IPS DF 19.7 (cell line): Measurements from ENCODE around the gene KREMEN1.
"Not testable (repeated sequence)": the region's sequence is repeated elsewhere in the genome, so short reads cannot be mapped to it uniquely, and the experiment has no call there.

Experiments
- DNase-seq: peaks from one replicate; pipeline ENCODE4 v3.0.0-alpha.2; 2013; ENCODE audit warnings: low read depth, low spot score

Gene KREMEN1

DNA sequence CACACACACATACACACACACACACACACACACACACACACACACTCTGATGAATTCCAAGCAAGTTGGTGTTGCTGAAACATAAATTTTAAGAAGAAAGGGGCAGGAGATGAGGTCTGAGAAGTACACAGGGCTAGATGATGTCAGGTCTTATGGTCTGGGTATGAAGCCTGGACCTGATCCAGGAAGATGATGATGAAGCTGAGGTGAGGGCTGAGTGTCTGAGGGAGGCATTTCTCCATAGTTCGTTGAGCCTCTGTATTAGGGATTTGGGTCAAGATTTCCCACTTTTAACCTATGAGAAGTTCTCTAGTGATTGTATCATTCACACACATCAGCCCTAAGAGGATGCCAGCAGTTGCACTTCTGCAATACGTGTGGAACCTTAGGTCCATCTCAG, 32.6 kb downstream of the KREMEN1 start:
- DNase-seq: no peak

DNA sequence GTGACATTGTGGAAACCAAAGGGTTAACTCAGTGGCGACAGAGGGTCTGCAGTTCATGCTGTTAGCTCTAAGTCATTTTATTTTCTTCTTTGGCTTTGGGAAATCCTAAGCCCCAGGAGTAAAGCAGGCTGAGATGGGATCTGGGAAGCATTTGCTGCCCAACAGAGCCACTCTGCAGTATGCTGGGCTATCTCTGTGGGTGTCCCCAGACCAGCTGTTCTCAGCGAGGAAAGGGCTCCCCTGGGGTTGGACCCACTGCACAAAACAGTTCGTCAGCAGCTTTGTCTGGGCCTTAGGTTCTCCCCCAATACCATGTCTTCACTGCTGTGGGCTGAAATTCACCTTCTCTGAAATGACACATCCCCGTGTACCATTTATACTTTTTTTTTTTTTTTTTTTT, 34.0 kb downstream of the KREMEN1 start:
- DNase-seq: no peak

DNA sequence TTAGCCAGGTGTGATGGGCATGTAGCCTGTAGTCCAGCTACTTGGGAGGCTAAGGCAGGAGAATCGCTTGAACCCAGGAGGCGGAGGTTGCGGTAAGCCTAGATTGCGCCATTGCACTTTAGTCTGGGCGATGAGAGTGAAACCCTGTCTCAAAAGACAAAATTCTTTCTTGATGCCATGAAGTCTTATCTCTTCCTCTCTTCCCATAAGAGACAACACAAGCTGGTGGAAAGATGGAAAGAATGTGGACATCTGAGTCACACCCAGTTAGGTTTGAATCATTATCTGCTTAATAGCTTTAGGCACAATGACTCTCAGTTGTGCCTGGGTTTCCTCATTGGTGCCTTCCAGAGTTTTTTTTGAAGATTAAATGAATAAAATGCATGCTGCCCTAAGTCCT, 35.3 kb downstream of the KREMEN1 start:
- DNase-seq: no peak

- DNase-seq: no peak
Measured at GRCh38 chr22:29109822-29110221, 37.0 kb downstream of the KREMEN1 start.

- DNase-seq: no peak
Measured at GRCh38 chr22:29110946-29111345, 38.1 kb downstream of the KREMEN1 start.

GRCh38 chr22:29112121-29112520, 39.3 kb downstream of the KREMEN1 start:
- DNase-seq: no peak

- no peak for DNase-seq
Measured at GRCh38 chr22:29112681-29113080, 39.8 kb downstream of the KREMEN1 start.

GRCh38 chr22:29113319-29113718, 40.5 kb downstream of the KREMEN1 start:
- DNase-seq: no peak

GRCh38 chr22:29114392-29114791, 41.6 kb downstream of the KREMEN1 start:
- DNase-seq: no peak

DNA sequence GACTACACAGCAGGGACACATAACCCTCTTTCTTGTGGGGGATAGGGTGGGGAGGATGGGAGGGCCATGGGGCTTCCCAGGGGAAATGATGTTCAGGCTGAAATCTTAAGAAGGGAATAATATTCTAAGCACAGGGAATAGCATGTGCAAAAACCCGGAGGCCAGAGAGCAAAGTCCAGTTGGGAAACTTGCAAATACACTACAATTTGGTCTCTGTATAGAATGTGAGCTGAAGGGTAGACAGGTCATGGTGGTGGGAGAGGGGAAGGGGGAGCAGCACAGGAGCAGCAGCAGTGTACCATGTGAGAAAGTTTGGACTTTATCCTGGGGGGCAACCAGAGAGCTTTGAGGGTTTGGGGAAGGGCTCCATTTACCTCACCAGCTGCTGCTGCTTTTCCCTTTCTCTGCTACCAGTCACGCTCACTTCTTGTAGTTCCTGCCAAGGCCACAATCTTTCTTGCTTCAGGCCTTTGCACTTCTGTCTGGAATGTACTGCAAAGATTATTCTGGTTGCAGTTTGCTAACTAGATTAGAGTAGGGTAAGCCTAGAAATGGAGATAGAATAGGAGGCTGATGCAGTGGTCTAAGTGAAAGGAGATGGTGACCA, 43.0 kb downstream of the KREMEN1 start:
- no peak for DNase-seq

DNA sequence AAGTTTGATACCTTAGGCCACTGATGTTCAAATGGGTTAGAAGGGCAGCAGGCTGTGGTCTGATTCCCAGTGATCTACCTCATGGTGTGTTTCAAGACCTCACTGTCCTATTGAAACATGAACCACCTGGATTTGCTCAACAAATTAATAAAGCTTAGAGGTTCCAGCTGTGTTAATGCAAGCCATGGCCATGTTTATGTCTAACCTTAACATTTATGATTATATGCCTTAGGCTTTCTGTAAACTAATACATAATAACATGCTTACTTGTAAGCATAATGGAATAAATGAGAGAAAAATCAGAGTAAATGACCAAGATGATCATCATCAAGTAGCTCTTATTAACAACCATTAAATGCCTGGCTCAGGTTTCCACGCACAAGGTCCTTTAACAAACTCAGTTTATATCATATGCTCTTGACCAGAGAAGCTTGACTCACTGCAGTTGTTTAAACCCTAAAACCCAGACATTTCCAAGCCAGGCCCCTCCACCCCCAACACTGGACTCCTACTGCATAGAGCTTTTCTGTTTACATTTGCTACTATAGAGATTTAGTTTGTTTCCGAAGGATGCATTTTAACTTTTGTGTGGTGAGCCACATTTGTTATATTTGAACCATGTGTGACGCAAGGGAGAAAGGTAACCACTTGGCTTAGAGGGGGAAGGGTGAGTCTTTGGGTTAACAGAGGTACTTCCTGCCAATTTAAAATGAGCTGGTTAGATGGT, 43.7 kb downstream of the KREMEN1 start:
- DNase-seq: no peak

- DNase-seq: no peak
Measured at GRCh38 chr22:29117799-29118477, 45.1 kb downstream of the KREMEN1 start.

DNA sequence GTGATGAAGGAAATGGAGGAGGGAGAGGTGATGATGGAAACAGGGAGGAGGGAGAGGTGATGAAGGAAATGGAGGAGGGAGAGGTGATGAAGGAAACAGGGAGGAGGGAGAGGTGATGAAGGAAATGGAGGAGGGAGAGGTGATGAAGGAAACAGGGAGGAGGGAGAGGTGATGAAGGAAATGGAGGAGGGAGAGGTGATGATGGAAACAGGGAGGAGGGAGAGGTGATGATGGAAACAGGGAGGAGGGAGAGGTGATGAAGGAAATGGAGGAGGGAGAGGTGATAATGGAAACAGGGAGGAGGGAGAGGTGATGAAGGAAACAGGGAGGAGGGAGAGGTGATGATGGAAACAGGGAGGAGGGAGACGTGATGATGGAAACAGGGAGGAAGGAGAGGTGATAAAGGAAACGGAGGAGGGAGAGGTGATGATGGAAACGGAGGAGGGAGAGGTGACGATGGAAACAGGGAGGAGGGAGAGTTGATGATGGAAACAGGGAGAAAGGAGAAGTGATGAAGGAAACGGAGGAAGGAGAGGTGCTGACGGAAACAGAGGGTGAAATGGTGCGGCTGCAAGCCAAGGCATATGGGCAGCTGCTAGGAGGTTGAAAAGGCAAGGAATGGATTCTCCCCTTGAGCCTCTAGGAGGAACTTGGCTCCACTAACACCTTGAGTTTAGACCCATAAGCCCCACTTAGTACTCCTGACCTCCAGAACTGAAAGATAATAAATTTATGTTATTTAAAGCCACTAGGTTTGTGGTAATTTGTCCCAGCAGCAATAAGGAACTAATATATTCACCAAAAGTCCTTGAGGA, 47.5 kb downstream of the KREMEN1 start:
- DNase-seq: not testable (repeated sequence)

GRCh38 chr22:29121124-29121523, 48.3 kb downstream of the KREMEN1 start:
- DNase-seq: no peak

GRCh38 chr22:29122041-29122440, 49.2 kb downstream of the KREMEN1 start:
- no peak for DNase-seq

GRCh38 chr22:29124777-29125442, 52.1 kb downstream of the KREMEN1 start:
- DNase-seq: no peak

DNA sequence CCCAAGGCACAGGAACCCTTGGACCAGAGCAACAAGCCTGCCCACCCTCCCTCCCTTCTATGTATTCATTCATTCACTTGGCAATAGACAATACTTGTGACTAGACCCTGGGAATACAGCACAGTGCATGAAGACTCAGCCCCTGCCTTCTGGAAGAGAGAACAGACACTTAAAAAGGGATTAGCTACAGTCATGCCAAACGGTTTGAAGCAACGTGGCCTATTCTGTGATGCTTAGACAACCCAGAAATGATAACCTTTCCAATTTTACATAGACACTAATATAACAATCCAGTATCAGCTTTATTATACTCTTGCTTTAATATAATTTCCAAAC, 52.6 kb downstream of the KREMEN1 start:
- DNase-seq: no peak

DNA sequence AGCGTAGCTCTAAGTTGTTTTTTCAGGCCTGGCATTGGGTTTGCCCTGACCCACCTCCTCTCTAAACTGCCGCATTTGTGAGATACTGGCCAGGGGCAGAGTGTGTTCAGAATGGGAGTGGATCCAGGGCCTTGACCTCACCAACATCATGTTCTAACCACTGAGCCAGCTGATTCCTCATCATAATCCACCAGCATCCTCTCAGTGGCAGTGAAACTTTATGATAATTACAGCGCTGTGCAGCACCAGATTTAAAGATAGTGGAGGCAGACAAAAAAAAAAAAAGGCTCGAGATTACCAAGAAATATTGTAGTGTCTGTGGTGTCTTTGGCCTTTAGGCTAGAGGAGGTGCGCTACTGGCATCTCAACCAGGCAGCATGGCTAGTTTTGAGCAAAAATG, 53.0 kb downstream of the KREMEN1 start:
- DNase-seq: no peak

DNA sequence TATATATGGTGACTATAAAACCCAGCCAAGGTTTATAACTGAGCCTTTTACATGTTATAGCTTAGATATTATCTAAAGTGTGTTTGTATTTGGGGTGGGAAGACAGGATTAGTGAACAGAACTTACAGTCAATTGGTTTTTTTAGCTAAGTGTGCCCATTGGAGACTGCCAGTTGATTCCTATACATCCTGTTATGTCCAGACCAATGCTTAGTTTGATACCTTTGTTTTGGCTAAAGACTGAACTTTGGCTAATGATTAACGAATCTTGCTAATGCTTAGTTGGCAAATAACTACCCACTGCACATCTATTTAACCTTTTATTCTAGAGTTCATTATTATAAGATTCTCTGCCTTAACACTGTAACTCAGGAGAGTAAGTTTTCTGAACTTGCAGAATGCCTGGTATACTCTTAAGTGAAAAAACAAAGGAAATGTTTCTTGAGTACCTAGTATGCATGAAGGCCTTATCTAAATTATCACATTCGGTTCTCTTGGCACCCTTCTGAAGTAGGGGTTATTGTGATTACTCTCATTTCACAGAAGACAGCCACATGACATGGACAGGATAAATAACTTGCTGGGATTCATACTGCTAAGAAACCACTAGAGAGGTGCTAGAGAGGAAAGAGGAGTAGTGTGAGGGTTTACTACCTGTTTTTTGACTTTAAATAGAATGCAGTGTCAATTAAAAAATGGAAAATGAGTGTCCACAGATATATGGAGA, 54.0 kb downstream of the KREMEN1 start:
- DNase-seq: no peak

GRCh38 chr22:29128891-29129807, 56.3 kb downstream of the KREMEN1 start:
- no peak for DNase-seq
